WERI-Rb-1 (cell line): ENCODE data around the gene ELF4.

Experiments
- DNase-seq: peaks from one replicate; pipeline ENCODE4 v3.0.0-alpha.2; 2020
- H3K27ac ChIP-seq: fragments of 250-450 bp; sonication (Bioruptor Pico); 2 replicates; pipeline ENCODE4 v1.5.1; 2020; ENCODE audit warnings: mild to moderate bottlenecking, moderate library complexity
- H3K27me3 ChIP-seq: fragments of 250-450 bp; sonication (Bioruptor Pico); 2 replicates; pipeline ENCODE4 v1.5.1; 2021; ENCODE audit warnings: mild to moderate bottlenecking, low read depth, moderate library complexity; ENCODE audit not compliant: insufficient read depth, severe bottlenecking
- H3K36me3 ChIP-seq: fragments of 250-450 bp; sonication (Bioruptor Pico); 2 replicates; pipeline ENCODE4 v1.5.1; 2020; ENCODE audit warnings: mild to moderate bottlenecking, moderate library complexity
- H3K4me3 ChIP-seq: 2 replicates; pipeline ENCODE4 v1.5.1; 2011; ENCODE audit warnings: low read depth, mild to moderate bottlenecking, control low read depth, low read length
- H3K9me3 ChIP-seq: fragments of 250-450 bp; sonication (Bioruptor Pico); 2 replicates; pipeline ENCODE4 v1.5.1; 2021; ENCODE audit warnings: mild to moderate bottlenecking, moderate library complexity; ENCODE audit not compliant: severe bottlenecking
- CTCF ChIP-seq: IDR thresholded peaks from 2 replicates; pipeline ENCODE4 v1.5.1; 2011; ENCODE audit warnings: low read depth, mild to moderate bottlenecking, control low read depth, inconsistent platforms, low read length

The ELF4 gene

DNA sequence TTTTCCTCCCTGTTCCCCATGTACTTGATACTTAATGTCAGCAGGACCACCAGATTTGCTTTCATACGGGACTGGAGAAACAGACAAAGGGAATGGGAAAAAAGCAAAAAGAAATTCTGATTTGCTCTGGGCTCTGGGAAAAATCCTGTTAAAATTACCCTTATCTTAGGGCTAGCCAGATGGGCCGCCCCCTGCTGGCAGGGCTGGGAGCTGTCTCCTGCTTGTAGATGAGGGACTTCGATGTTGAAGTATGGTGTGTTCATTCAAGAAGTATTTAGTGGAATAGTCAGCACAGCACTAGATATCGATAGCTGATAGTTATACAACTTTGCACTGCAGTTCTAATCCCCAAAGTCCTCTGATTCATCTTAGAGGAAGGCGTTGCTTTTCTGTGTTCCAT lies 82.1 kb downstream of the ELF4 start:
- no peaks in the 10 kb centered on the region for H3K27me3 ChIP-seq
- H3K36me3 ChIP-seq: no peaks in the 10 kb centered on the region
- H3K9me3 ChIP-seq: no peaks in the 10 kb centered on the region
- H3K27ac ChIP-seq: no peak overlapping the region
- peak; percentile 50 for TF ChIP-seq CTCF
- no peak overlapping the region for H3K4me3 ChIP-seq
- peak; percentile 26 for DNase-seq

DNA sequence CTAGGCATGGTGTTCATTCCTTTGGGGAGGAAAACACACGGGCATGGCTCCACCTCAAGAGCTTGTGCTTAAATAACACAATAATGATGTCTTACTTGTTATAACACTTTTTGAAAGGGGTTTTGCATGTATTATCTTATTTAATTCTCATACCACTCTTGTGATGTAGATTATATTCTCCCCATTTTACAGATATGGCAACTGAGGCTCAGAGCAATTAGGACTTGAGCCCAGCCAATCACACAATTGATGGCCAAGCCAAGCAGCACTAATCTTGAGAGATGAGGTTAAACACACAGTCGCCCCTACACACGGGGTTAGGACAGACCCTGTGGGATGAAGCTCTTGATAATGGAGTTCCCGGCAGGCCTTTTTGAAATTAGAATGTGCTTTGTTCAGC lies 82.7 kb downstream of the ELF4 start:
- Histone ChIP-seq H3K4me3 (no peak overlapping the region), H3K27me3 (no peaks in the 10 kb centered on the region), H3K27ac (no peak overlapping the region), H3K9me3 (no peaks in the 10 kb centered on the region), H3K36me3 (no peaks in the 10 kb centered on the region)
- DNase-seq: no peak
- no peak for TF ChIP-seq CTCF

DNA sequence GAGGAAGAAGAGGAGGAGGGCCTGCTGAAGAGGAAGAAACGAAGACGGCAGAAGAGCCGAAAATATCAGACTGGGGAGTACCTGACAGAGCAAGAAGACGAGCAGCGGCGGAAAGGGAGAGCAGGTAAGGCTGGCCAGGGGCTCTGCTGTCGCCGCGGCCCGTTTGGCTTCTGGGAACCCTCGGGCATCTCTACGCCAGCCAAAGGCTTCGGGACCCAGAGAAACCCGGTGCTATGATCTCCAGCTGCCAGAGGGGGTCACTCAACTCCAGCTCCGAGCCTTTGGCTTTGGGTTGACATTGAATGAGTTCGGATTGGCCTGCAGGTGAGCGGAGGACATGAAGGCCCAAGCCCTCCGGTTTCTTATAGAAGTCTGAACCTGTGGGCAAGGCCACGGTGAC lies 85.0 kb downstream of the ELF4 start:
- H3K36me3 ChIP-seq: no peaks in the 10 kb centered on the region
- H3K27ac ChIP-seq: no peak overlapping the region
- DNase-seq: no peak
- no peak overlapping the region for H3K4me3 ChIP-seq
- H3K9me3 ChIP-seq: no peaks in the 10 kb centered on the region
- TF ChIP-seq CTCF: peak; percentile 36
- H3K27me3 ChIP-seq: no peaks in the 10 kb centered on the region

DNA sequence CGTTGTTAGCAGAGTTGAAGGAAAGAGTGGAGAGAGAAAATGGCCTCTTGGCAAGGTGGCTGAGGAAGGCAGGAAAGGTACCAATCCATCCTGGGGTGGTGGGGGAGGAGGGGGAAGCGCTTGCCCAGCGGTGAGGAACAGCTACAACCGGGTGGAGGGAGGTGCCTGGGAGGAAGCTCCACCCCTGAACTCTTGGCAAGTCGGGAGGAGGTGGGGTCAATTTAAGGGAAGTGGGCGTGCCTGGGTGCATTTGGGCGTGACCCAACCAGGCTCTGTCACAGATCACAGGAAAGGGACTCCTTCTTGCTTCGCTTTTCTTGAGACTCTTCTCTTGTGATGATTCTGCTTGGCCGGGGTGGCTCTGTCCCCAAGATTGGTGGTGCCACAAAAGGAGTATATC lies 86.2 kb downstream of the ELF4 start:
- no peaks in the 10 kb centered on the region for H3K27me3 ChIP-seq
- no peak overlapping the region for H3K27ac ChIP-seq

DNA sequence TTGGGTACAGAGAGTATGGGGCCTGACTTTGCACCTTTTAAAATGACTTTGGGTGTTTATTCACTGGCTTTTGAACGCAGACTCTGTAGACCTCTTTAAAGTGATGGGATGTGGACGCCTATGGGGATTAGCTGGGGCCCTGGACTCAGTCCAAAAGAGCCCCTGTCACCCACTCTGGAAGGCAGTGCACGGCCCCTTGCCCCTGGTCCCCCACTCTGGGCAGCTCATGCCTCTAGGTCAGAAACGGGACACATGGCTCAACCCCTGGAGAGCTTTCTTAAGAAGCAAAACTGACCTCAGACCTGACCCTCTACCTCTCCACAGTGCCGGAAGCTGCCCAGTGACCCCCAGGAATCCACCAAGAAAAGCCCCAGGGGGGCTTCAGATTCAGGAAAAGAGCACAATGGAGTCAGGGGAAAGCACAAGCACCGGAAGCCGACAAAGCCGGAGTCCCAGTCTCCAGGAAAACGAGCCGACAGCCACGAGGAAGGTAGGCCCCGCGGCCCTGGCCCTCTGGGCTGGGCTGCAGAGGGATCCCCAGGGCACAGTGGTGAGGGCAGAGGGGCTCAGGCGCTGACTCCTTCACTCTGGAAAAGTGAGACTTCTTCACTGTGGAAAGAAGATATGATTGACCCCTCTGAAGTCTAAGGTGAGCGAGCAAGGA lies 89.5 kb downstream of the ELF4 start:
- Histone ChIP-seq H3K9me3 (no peaks in the 10 kb centered on the region), H3K27ac (no peak overlapping the region), H3K4me3 (no peak overlapping the region), H3K27me3 (peaks cover 5% of the 10 kb centered on the region), H3K36me3 (no peaks in the 10 kb centered on the region; the same call in 1 of the 2 replicates)
- no peak for TF ChIP-seq CTCF
- DNase-seq: no peak

More for the DNA sequence above, 86.2 kb downstream of the ELF4 start:
- Histone ChIP-seq H3K4me3 (no peak overlapping the region), H3K9me3 (no peaks in the 10 kb centered on the region), H3K36me3 (no peaks in the 10 kb centered on the region; the same call in 1 of the 2 replicates)
- no peak for TF ChIP-seq CTCF
- DNase-seq: peak; percentile 23

DNA sequence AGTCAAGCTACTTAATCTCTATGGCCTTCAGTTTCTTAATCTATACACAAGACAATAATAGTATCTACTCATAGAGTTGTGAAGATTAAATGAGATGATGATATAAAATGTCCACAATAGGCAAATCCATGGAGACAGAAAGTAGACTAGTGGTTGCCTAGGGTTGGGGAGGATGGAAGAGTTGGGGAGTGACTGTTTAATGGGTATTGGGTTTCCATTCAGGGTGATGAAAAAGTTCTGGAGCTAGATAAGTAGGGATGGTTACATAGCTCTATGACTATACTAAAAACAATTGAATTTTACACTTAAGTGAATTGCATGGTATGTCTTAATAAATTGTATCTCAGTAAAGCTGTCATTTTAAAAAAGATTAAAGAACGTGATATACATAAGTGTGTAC lies 92.2 kb downstream of the ELF4 start:
- TF ChIP-seq CTCF: no peak
- no peak for DNase-seq
- Histone ChIP-seq H3K27me3 (peaks cover 5% of the 10 kb centered on the region), H3K9me3 (no peaks in the 10 kb centered on the region), H3K27ac (no peak overlapping the region), H3K36me3 (peaks cover 4% of the 10 kb centered on the region), H3K4me3 (no peak overlapping the region)
